Panc1 (cell line): ENCODE data around the gene CRADD. TPM values are rescaled to one million over a fixed set of nuclear protein-coding genes. Genes with fewer than 3 reads are reported as not detected.

Experiments used
- ATAC-seq: fragments of 200-7000 bp; cut with Tn5 transposase; 2 replicates; pipeline ENCODE4 v1.9.1; 2020; ENCODE audit warnings: mild to moderate bottlenecking, moderate library complexity
- BruUV-seq: library from RNA; stranded (reverse); fragments of 400-500 nt; replicated peaks from 2 replicates; lab custom pipeline; 2021; lab: Mats Ljungman, UMichigan
- CTCF ChIA-PET: fragments of 300-600 bp; sonication (Branson Sonifier 250); formaldehyde crosslinking; loops from one replicate; lab custom pipeline; 2022; ENCODE audit warnings: antibody characterized with exemption; lab: Charles Lee
- POLR2A ChIA-PET: fragments of 300-600 bp; sonication (Branson Sonifier 250); formaldehyde crosslinking; loops from one replicate; lab custom pipeline; 2022; ENCODE audit warnings: antibody characterized with exemption; lab: Charles Lee
- DNase-seq: peaks from one replicate; pipeline ENCODE4 v3.0.0-alpha.2; 2010; ENCODE audit warnings: low read depth, low spot score
- H3K27ac ChIP-seq: 2 replicates; pipeline ENCODE4 v1.5.1; 2011; ENCODE audit warnings: mild to moderate bottlenecking, low read length, inconsistent platforms
- H3K27me3 ChIP-seq: fragments of 200-500 bp; sonication (Bioruptor generic); 2 replicates; pipeline ENCODE4 v1.6.0; 2014; ENCODE audit warnings: low read length, inconsistent platforms; ENCODE audit not compliant: control insufficient read depth, insufficient read depth
- H3K36me3 ChIP-seq: fragments of 200-500 bp; sonication (Bioruptor generic); 2 replicates; pipeline ENCODE4 v1.5.1; 2014; ENCODE audit warnings: inconsistent platforms, mild to moderate bottlenecking, low read length, moderate library complexity; ENCODE audit not compliant: control insufficient read depth, insufficient read depth
- H3K4me1 ChIP-seq: 2 replicates; pipeline ENCODE4 v1.5.1; 2011; ENCODE audit warnings: inconsistent platforms, mild to moderate bottlenecking, low read length, moderate library complexity; ENCODE audit not compliant: control insufficient read depth, insufficient read depth
- H3K4me3 ChIP-seq, 2 experiments: 2 replicates each; pipeline ENCODE4 v1.5.1; 2011 to 2012; ENCODE audit warnings: low read depth in 2 of 2, low read length in 2 of 2, mild to moderate bottlenecking in 2 of 2, inconsistent platforms in 1 of 2, moderate library complexity in 1 of 2
- H3K9me3 ChIP-seq: fragments of 200-500 bp; sonication (Bioruptor generic); 2 replicates; pipeline ENCODE4 v1.5.1; 2014; ENCODE audit warnings: low read depth, mild to moderate bottlenecking, inconsistent platforms, low read length, moderate library complexity; ENCODE audit not compliant: control insufficient read depth, insufficient read depth
- CTCF ChIP-seq: fragments of 450-650 bp; IDR thresholded peaks from 2 replicates; pipeline ENCODE4 v1.5.1; 2017; ENCODE audit warnings: mild to moderate bottlenecking
- POLR2AphosphoS5 ChIP-seq: IDR thresholded peaks from 2 replicates; pipeline ENCODE4 v1.6.1; 2012; ENCODE audit warnings: mild to moderate bottlenecking, low read depth, low read length, moderate library complexity
- REST ChIP-seq, 2 experiments: IDR thresholded peaks; 2 replicates each; pipeline ENCODE4 v1.6.1; 2011 to 2012; ENCODE audit warnings: low read depth in 2 of 2, control low read depth in 1 of 2, low read length in 1 of 2, mild to moderate bottlenecking in 1 of 2, moderate library complexity in 1 of 2; ENCODE audit not compliant: insufficient read depth in 1 of 2
- SIN3A ChIP-seq: IDR thresholded peaks from 2 replicates; pipeline ENCODE4 v1.6.1; 2012; ENCODE audit warnings: low read depth, mild to moderate bottlenecking, low read length, moderate library complexity, borderline replicate concordance; ENCODE audit not compliant: insufficient read depth
- TCF7L2 ChIP-seq: IDR thresholded peaks from 2 replicates; pipeline ENCODE4 v1.6.1; 2011; ENCODE audit warnings: mild to moderate bottlenecking, low read depth, low read length, inconsistent platforms
- in situ Hi-C: cut with HindIII; loops from 2 replicates; pipeline ENCODE4 v1.10.0; 2016; ENCODE audit warnings: low sequenced_read_pairs, low pct_unique_long_range_greater_than_20kb
- intact Hi-C: fragments of 100-400 bp; cut with micrococcal nuclease; formaldehyde crosslinking; loops from one replicate; pipeline ENCODE4 v1.10.0; 2022; ENCODE audit not compliant: unreplicated experiment
- total RNA-seq: library from RNA; stranded (reverse); gene quantifications from one replicate; pipeline ENCODE4 v1.2.1, GENCODE V29; 2021; ENCODE audit not compliant: unreplicated experiment

CRADD gene
- total RNA-seq, 1 experiment from 2014 or later = 7.0 TPM

GRCh38 chr12:93825931-93826555 lies 148.9 kb downstream of the CRADD start:
- H3K27me3 ChIP-seq = no peaks in the 10 kb centered on the region
- POLR2A ChIA-PET = interaction anchor here (0.6 kb wide), 1 partner anchor 191 kb away, joined by 3 read pairs; no protein-coding TSS in a partner anchor
- no peak overlapping the region for H3K4me3 ChIP-seq
- ATAC-seq = no peak
- CTCF ChIA-PET = no interaction called here
- no peaks in the 10 kb centered on the region for H3K9me3 ChIP-seq
- no peak; the same call in 1 of the 2 replicates for TF ChIP-seq CTCF
- in situ Hi-C loops = no loop called here
- H3K36me3 ChIP-seq = no peaks in the 10 kb centered on the region
- BruUV-seq = no TSS peak
- intact Hi-C loops = no loop called here
- H3K27ac ChIP-seq = no peak overlapping the region
- no peak for DNase-seq
- no peaks in the 10 kb centered on the region for H3K4me1 ChIP-seq

GRCh38 chr12:93827179-93827578 lies 150.0 kb downstream of the CRADD start:
- DNase-seq = no peak
- no peaks in the 10 kb centered on the region for H3K9me3 ChIP-seq
- intact Hi-C loops = no loop called here
- no peak overlapping the region for H3K27ac ChIP-seq
- H3K36me3 ChIP-seq = no peaks in the 10 kb centered on the region
- BruUV-seq = no TSS peak
- ChIA-PET POLR2A (no interaction called here), CTCF (no interaction called here)
- H3K4me1 ChIP-seq = no peaks in the 10 kb centered on the region
- TF ChIP-seq TCF7L2 (no peak), SIN3A (no peak), REST (IDR thresholded peaks at IDR 0.05; ENCODE audit: insufficient read depth in 1 of 2, low read depth in 2 of 2, low read length in 1 of 2) (no peak), POLR2AphosphoS5 (no peak), CTCF (no peak)
- H3K4me3 ChIP-seq = no peak overlapping the region
- no peak for ATAC-seq
- H3K27me3 ChIP-seq = no peaks in the 10 kb centered on the region
- in situ Hi-C loops = no loop called here
